Rectal smooth muscle tissue (tissue), 1 donor: ENCODE measurements around the gene TDRD1.

Experiments used
- H3K27ac ChIP-seq: one replicate; pipeline ENCODE4 v1.7.0; 2013; ENCODE audit warnings: low read depth, low read length, inconsistent platforms
- H3K27me3 ChIP-seq: one replicate; pipeline ENCODE4 v1.7.0; 2013; ENCODE audit warnings: low read length; ENCODE audit not compliant: control insufficient read depth, insufficient read depth
- H3K36me3 ChIP-seq: one replicate; pipeline ENCODE4 v1.7.0; 2013; ENCODE audit warnings: low read length; ENCODE audit not compliant: control insufficient read depth, insufficient read depth
- H3K4me1 ChIP-seq: one replicate; pipeline ENCODE4 v1.7.0; 2013; ENCODE audit warnings: low read length; ENCODE audit not compliant: control insufficient read depth, insufficient read depth
- H3K4me3 ChIP-seq: one replicate; pipeline ENCODE4 v1.7.0; 2013; ENCODE audit warnings: low read length
- H3K9ac ChIP-seq: one replicate; pipeline ENCODE4 v1.7.0; 2013; ENCODE audit warnings: low read length

The TDRD1 gene

DNA sequence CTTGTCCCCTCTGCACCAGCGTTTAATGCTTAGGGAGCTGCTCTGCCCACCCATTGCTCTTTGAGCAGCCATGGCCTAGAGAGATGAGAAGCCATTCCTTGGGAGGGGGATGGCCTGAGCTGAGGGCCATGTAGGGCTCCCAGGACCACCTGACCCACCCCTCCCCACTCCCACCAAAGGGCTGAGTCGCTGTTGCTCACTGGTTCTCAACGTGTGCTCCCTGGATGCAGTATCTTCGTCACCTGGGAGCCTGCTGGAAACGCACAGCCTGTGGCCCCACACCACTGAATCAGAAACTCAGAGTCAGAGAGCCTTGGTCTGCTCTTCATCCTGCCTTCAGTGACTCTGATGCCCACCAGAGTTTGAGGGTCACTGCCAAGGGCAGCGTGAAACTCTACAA, 96.9 kb downstream of the TDRD1 start:
- H3K27ac ChIP-seq = no peak overlapping the region
- no peaks in the 10 kb centered on the region for H3K36me3 ChIP-seq
- H3K27me3 ChIP-seq = peaks cover 2% of the 10 kb centered on the region
- no peaks in the 10 kb centered on the region for H3K4me1 ChIP-seq
- no peak overlapping the region for H3K9ac ChIP-seq
- no peak overlapping the region for H3K4me3 ChIP-seq

DNA sequence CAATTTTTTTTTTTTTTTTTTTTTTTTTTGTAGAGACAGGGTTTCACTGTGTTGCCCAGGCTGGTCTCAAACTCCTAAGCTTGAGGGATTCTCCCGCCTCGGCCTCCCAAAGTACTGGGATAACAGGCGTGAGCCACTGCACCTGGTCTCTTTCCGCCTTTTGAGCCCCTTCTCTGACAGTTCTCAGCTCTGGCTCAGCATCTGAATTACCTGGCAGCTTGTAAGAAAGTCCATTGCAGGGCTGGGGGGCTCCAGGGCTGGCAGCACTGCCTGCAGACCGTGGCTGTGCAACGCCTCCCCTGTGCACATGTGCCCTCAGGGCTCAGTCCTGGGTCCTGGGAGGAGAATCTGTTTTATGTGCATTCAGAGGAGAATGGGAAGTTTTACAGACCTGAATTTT, 97.5 kb downstream of the TDRD1 start:
- no peak overlapping the region for H3K9ac ChIP-seq
- no peaks in the 10 kb centered on the region for H3K4me1 ChIP-seq
- no peaks in the 10 kb centered on the region for H3K36me3 ChIP-seq
- peaks cover 2% of the 10 kb centered on the region for H3K27me3 ChIP-seq
- H3K27ac ChIP-seq = no peak overlapping the region
- no peak overlapping the region for H3K4me3 ChIP-seq

DNA sequence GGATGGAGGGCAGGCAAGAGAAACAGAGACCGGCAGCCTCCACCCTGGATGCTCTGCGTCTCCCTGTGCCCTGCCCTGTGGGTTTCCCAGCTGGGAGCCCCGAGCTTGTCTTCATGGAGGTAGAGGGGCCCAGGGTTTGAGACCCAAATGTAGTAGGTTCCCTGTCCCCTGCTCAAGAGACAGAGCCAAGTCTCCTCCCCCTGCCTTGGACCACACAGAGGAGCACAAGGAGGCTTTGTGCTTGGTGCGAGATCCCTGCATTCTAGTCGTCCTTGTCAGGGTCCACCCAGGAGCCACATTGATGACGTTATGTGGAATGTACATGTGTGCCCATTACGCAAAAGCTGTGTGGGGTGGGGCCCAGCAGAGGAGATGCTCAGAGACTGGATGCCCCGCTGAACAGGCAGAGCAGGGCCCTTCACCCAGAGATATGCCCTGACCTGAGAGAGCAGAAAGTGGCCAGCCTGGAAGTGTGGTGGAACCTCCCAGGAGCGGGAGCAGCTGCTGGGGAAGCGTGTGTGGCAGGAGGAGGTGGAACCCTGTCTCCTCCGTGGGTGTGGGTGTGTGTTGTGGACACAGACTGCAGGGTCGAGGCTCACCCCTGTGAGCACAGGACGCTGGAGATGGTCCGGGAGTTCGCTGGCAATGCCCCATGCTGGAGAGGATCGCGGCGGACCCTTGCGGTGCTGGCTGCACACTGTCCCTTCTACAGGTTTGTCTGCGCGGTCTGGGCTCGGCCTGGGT, 99.2 kb downstream of the TDRD1 start:
- Histone ChIP-seq H3K36me3 (no peaks in the 10 kb centered on the region), H3K27me3 (peaks cover 2% of the 10 kb centered on the region), H3K9ac (no peak overlapping the region), H3K4me3 (no peak overlapping the region), H3K4me1 (no peaks in the 10 kb centered on the region), H3K27ac (no peak overlapping the region)

DNA sequence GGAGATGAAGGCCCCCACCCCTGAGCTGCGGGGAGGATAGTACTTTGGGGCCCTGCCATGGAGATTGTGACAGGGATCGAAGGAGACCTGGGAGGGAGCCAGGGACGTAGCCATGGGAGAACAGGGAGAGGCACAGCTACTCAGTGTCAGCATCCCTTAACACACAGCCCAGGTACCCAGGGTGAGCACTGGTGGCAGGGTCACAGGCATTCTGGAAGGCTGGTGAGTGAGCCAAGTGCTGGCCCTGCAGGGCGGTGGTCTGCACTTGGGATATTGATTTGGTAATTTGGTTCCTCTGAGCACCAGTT, 99.7 kb downstream of the TDRD1 start:
- Histone ChIP-seq H3K4me1 (no peaks in the 10 kb centered on the region), H3K36me3 (no peaks in the 10 kb centered on the region), H3K27me3 (peaks cover 2% of the 10 kb centered on the region), H3K4me3 (no peak overlapping the region), H3K27ac (no peak overlapping the region), H3K9ac (no peak overlapping the region)

DNA sequence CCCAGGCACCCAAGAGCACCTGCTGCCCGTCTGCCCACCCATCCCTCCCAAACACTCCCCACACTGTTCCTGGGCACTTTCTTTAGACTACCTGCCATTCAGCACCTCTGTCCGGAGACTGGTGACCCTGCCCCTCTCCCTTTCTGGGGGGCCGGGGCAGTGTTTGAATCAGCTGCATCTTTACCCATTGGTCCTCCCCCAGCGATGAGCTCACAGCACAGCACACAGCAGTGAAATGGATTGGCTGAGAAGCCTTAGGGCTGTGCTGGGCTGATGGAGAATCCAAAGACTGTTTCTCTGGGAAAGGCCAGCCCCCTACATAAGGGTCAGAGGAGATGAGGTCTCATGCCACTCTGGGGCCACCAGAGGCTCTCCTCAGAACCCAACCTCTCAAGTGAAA, 100.1 kb downstream of the TDRD1 start:
- H3K4me3 ChIP-seq = no peak overlapping the region
- no peaks in the 10 kb centered on the region for H3K4me1 ChIP-seq
- no peak overlapping the region for H3K9ac ChIP-seq
- H3K27me3 ChIP-seq = peaks cover 2% of the 10 kb centered on the region
- no peaks in the 10 kb centered on the region for H3K36me3 ChIP-seq
- no peak overlapping the region for H3K27ac ChIP-seq

DNA sequence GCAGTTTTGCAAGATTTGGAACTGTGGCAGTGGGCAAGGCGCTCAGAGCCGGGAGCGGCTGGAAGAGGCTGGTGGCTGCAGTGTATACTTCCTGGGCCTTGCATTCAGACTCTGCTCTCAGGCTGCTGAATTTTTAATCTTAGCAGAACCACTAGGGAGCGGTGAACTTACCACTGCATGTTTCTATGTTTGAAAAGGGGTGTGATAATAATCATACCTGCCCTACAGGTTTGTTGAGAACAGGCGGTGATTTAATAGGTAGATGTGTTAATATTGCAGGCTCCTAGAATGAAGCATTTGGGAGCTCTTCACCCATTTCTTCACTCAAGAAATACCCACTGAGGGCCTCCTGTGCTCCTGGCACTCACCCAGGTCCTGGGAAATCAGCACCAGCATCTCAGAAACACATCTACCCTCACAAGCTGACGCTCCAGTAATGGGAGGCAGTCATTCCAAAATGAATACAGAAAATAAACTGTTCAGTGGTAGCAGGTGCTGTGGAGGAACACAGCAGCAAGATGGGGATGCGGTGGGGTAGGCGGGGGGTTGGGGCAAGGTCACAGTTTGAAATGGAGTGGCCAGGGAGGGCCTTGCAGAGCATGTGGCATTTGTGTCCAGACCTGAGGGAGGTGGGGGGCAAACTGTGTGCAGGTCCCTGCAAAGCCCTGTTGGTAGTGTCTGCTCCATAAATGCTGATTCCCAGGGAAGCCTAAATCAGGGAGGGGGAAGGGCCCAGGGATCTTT, 100.9 kb downstream of the TDRD1 start:
- H3K9ac ChIP-seq = no peak overlapping the region
- no peak overlapping the region for H3K27ac ChIP-seq
- H3K4me3 ChIP-seq = no peak overlapping the region
- H3K36me3 ChIP-seq = no peaks in the 10 kb centered on the region
- peaks cover 2% of the 10 kb centered on the region for H3K27me3 ChIP-seq
- no peaks in the 10 kb centered on the region for H3K4me1 ChIP-seq

DNA sequence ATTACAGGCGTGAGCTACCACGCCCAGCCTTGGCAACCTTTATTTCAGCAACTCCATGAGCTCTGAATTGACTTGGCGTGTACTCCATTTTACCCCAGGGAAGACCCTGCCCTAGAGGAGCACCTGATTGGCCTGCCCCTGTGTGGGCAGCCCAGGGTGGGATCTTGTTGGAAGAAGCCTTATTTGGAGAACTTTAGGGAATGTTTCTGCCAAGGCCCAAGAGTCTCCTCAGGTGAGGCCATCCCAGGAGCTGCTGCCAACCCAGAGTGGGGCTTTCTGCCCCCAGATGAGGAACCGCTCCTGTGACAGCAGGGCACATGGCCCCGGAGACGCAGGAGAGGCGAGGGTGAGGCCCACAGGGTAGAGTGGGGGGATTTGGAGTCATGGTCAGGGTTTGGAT, 101.9 kb downstream of the TDRD1 start:
- no peaks in the 10 kb centered on the region for H3K36me3 ChIP-seq
- no peak overlapping the region for H3K27ac ChIP-seq
- H3K4me3 ChIP-seq = no peak overlapping the region
- no peaks in the 10 kb centered on the region for H3K4me1 ChIP-seq
- H3K9ac ChIP-seq = no peak overlapping the region
- peaks cover 2% of the 10 kb centered on the region for H3K27me3 ChIP-seq

DNA sequence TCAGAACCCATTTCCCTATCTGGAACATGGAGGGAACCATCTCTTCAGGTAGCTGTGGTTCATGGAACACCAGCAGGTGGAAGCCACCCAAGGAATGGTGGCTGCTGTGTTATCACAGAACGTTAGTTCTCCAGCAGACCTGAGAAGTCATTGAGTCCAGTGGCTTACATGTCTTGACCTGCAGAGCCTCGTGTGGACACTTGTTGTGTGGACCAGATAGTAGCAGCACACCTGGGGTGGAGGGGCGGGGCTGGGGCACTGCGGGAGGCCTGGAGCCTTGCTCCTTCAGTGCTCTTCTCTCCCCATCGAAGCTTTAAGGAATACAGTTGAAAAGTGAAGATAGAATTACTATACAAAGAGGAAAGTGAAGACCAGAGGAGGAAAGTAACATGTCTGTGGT, 102.3 kb downstream of the TDRD1 start:
- Histone ChIP-seq H3K36me3 (no peaks in the 10 kb centered on the region), H3K27me3 (peaks cover 2% of the 10 kb centered on the region)

More for the DNA sequence above, 102.3 kb downstream of the TDRD1 start:
- no peak overlapping the region for H3K27ac ChIP-seq
- no peaks in the 10 kb centered on the region for H3K4me1 ChIP-seq
- no peak overlapping the region for H3K9ac ChIP-seq
- H3K4me3 ChIP-seq = no peak overlapping the region
